Adrenal gland (tissue), 5 donors: ENCODE measurements around the gene CORO1C.

ENCODE experiments used
- POLR2A ChIP-seq, 2 donors: fragments of 450-650 bp; IDR thresholded peaks; one replicate each; pipeline ENCODE4 v1.6.1; 2017; ENCODE audit warnings: antibody characterized with exemption in 2 of 2, mild to moderate bottlenecking in 2 of 2, moderate library complexity in 1 of 2
- TF ChIP-seq, protein P1 (sequence below), 6 experiments: fragments of 450-650 bp in 4 of 6; fragments of 200-600 bp in 2 of 6; sonication (generic) in 1 of 6; IDR thresholded peaks; 1 replicate in 5 of 6; 2 replicates in 1 of 6; pipeline versions ENCODE4 v1.5.1 to v1.8.0; 2016 to 2021; ENCODE audit warnings: antibody characterized with exemption in 6 of 6, mild to moderate bottlenecking in 2 of 6, moderate library complexity in 1 of 6
- donor health status: DM: no; HTN: no; CAD: no.

DNA sequence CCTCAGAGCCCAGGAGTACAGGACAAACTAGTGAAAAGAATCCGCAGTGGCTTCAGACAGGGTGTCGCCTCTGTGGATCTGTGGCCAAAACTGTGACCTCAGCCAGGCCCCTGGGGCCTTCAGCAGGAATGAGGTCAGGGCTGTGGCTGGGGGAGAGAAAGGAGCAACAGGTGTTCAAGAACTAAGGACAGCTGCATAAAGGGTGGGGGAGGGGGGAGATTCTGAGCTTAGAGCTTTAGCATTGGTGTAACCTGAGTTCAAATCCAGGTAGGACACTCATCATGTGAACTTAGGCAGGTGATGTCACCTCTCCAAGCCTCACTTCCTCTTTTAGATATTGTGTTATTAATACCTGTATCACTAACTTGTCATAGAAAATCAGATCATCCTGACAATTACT lies 40.9 kb upstream of the CORO1C start:
- TF ChIP-seq, protein P1, sequence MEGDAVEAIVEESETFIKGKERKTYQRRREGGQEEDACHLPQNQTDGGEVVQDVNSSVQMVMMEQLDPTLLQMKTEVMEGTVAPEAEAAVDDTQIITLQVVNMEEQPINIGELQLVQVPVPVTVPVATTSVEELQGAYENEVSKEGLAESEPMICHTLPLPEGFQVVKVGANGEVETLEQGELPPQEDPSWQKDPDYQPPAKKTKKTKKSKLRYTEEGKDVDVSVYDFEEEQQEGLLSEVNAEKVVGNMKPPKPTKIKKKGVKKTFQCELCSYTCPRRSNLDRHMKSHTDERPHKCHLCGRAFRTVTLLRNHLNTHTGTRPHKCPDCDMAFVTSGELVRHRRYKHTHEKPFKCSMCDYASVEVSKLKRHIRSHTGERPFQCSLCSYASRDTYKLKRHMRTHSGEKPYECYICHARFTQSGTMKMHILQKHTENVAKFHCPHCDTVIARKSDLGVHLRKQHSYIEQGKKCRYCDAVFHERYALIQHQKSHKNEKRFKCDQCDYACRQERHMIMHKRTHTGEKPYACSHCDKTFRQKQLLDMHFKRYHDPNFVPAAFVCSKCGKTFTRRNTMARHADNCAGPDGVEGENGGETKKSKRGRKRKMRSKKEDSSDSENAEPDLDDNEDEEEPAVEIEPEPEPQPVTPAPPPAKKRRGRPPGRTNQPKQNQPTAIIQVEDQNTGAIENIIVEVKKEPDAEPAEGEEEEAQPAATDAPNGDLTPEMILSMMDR (IDR thresholded peaks at IDR 0.05): no peak
- TF ChIP-seq POLR2A (IDR thresholded peaks at IDR 0.05): no peak
